Dendritic cell treated with granulocyte-macrophage colony-stimulating factor and Interleukin-4, amounts not matched to agents 40 ng/mL and 50 ng/mL, for 4 days (primary cell): ENCODE measurements around the gene RAPGEF2.

ENCODE experiments used
- H3K27ac Mint-ChIP-seq: one replicate; pipeline ENCODE4 v1.8.0; 2022; ENCODE audit warnings: mild to moderate bottlenecking, mixed read lengths
- H3K27me3 Mint-ChIP-seq: one replicate; pipeline ENCODE4 v1.8.0; 2022; ENCODE audit warnings: mild to moderate bottlenecking, mixed read lengths
- H3K36me3 Mint-ChIP-seq: one replicate; pipeline ENCODE4 v1.8.0; 2022; ENCODE audit warnings: low read depth, mixed read lengths
- H3K4me1 Mint-ChIP-seq: one replicate; pipeline ENCODE4 v1.8.0; 2022; ENCODE audit warnings: low read depth, mixed read lengths
- H3K4me3 Mint-ChIP-seq: one replicate; pipeline ENCODE4 v1.8.0; 2022; ENCODE audit warnings: mild to moderate bottlenecking, moderate library complexity, mixed read lengths
- H3K9me3 Mint-ChIP-seq: one replicate; pipeline ENCODE4 v1.8.0; 2022; ENCODE audit warnings: mixed read lengths
- intact Hi-C: fragments of 100-400 bp; cut with micrococcal nuclease; formaldehyde crosslinking; loops from one replicate; pipeline ENCODE4 v1.15.0; 2022

RAPGEF2 gene

GRCh38 chr4:159401791-159402380, 299.0 kb downstream of the RAPGEF2 start:
- no peaks in the 10 kb centered on the region for H3K36me3 Mint-ChIP-seq
- H3K27me3 Mint-ChIP-seq, result no peaks in the 10 kb centered on the region
- intact Hi-C loops, result no loop called here
- H3K27ac Mint-ChIP-seq, result peak overlapping the region; percentile 15
- H3K4me1 Mint-ChIP-seq, result peaks cover 21% of the 10 kb centered on the region
- no peaks in the 10 kb centered on the region for H3K9me3 Mint-ChIP-seq
- no peak overlapping the region for H3K4me3 Mint-ChIP-seq
